ENCODE measurements around the gene ESYT3.

GRCh38 chr3:138443521-138444503 is 9.4 kb downstream of the ESYT3 start:
- TF ChIP-seq POLR2AphosphoS5 (IDR thresholded peaks at IDR 0.05; ENCODE audit: insufficient read depth in 1 of 2, low read depth in 1 of 2) (no peak), POLR2A (IDR thresholded peaks at IDR 0.05) (no peak)

Measured in vagina (tissue), 2 donors.